ENCODE results near the gene SCGB1C1. TPM values are rescaled to one million over a fixed set of nuclear protein-coding genes. Genes with fewer than 3 reads are reported as not detected.
"Not testable (repeated sequence)": the region's sequence is repeated elsewhere in the genome, so short reads cannot be mapped to it uniquely, and the experiment has no call there.

The SCGB1C1 gene
- total RNA-seq, 1 donor from 2014 or later, result not detected

- DNase-seq (ENCODE audit: low spot score, unreplicated experiment), result peak; percentile 68
- Mint-ChIP-seq H3K4me1 (ENCODE audit: low read depth) (peaks cover 11% of the 10 kb centered on the region), H3K9me3 (ENCODE audit: low read depth) (no peaks in the 10 kb centered on the region), H3K27ac (peak within 1 kb of the TSS; percentile 99), H3K27me3 (no peaks in the 10 kb centered on the region), H3K36me3 (ENCODE audit: insufficient read depth) (peaks cover 8% of the 10 kb centered on the region), H3K4me3 (ENCODE audit: low read depth) (peak within 1 kb of the TSS; percentile 95)
- TF ChIP-seq CTCF (IDR thresholded peaks at IDR 0.05; ENCODE audit: unreplicated experiment), result no peak
Observed at GRCh38 chr11:236774-237767, 44.2 kb downstream of the SCGB1C1 start, which contains the start of gene PSMD13. TSS of gene PSMD13 (plus strand) at chr11:236976. CDS start at chr11:237050, 74 bp downstream.

GRCh38 chr11:238346-238745, 45.5 kb downstream of the SCGB1C1 start:
- H3K36me3 Mint-ChIP-seq (ENCODE audit: insufficient read depth); DNase-seq (ENCODE audit: low spot score, unreplicated experiment): not testable (repeated sequence)

GRCh38 chr11:240315-240714, 47.4 kb downstream of the SCGB1C1 start:
- Mint-ChIP-seq H3K27me3 (no peaks in the 10 kb centered on the region), H3K36me3 (ENCODE audit: insufficient read depth) (peaks cover 12% of the 10 kb centered on the region), H3K9me3 (ENCODE audit: low read depth) (no peaks in the 10 kb centered on the region), H3K4me3 (ENCODE audit: low read depth) (no peak overlapping the region), H3K4me1 (ENCODE audit: low read depth) (peaks cover 7% of the 10 kb centered on the region), H3K27ac (no peak overlapping the region)
- no peak for TF ChIP-seq CTCF (IDR thresholded peaks at IDR 0.05; ENCODE audit: unreplicated experiment)
- no peak for DNase-seq (ENCODE audit: low spot score, unreplicated experiment)

More at GRCh38 chr11:238346-238745, 45.5 kb downstream of the SCGB1C1 start:
- Mint-ChIP-seq H3K4me3 (ENCODE audit: low read depth) (peak overlapping the region; percentile 95), H3K4me1 (ENCODE audit: low read depth) (peaks cover 11% of the 10 kb centered on the region)
- not testable (repeated sequence) for H3K27me3 Mint-ChIP-seq; H3K27ac Mint-ChIP-seq; H3K9me3 Mint-ChIP-seq (ENCODE audit: low read depth)

GRCh38 chr11:241634-242033, 48.8 kb downstream of the SCGB1C1 start:
- no peak for TF ChIP-seq CTCF (IDR thresholded peaks at IDR 0.05; ENCODE audit: unreplicated experiment)
- no peaks in the 10 kb centered on the region for H3K27me3 Mint-ChIP-seq
- peaks cover 14% of the 10 kb centered on the region for H3K36me3 Mint-ChIP-seq (ENCODE audit: insufficient read depth)
- no peak overlapping the region for H3K4me3 Mint-ChIP-seq (ENCODE audit: low read depth)
- DNase-seq (ENCODE audit: low spot score, unreplicated experiment), result no peak
- H3K27ac Mint-ChIP-seq, result no peak overlapping the region
- H3K9me3 Mint-ChIP-seq (ENCODE audit: low read depth), result no peaks in the 10 kb centered on the region
- peaks cover 5% of the 10 kb centered on the region for H3K4me1 Mint-ChIP-seq (ENCODE audit: low read depth)

Other genes with a start within 250 kb of the SCGB1C1 start
- 46.9 and 49.6 TPM in 2 replicates for gene BET1L, start 14.3 kb downstream of the SCGB1C1 start, total RNA-seq
- gene RIC8A, start 14.6 kb downstream of the SCGB1C1 start, total RNA-seq, result 83.7 and 88.0 TPM in 2 replicates
- 27.0 and 29.3 TPM in 2 replicates for gene SIRT3, start 43.3 kb downstream of the SCGB1C1 start, total RNA-seq
- 100 and 103 TPM in 2 replicates for gene PSMD13, start 43.9 kb downstream of the SCGB1C1 start, total RNA-seq
- gene NLRP6, start 85.3 kb downstream of the SCGB1C1 start, total RNA-seq, result not detected in 2 replicates
- 67.0 and 74.7 TPM in 2 replicates for gene PGGHG, start 96.0 kb downstream of the SCGB1C1 start, total RNA-seq
- not detected in 2 replicates for gene IFITM5, start 106.4 kb downstream of the SCGB1C1 start, total RNA-seq
- 33.2 and 33.5 TPM in 2 replicates for gene IFITM2, start 114.7 kb downstream of the SCGB1C1 start, total RNA-seq
- 2.3 TPM in 2 replicates for gene IFITM1, start 121.0 kb downstream of the SCGB1C1 start, total RNA-seq
- 99.3 and 105 TPM in 2 replicates for gene IFITM3, start 127.8 kb downstream of the SCGB1C1 start, total RNA-seq
- gene B4GALNT4, start 176.4 kb downstream of the SCGB1C1 start, total RNA-seq, result 277 and 294 TPM in 2 replicates
- gene PKP3, start 201.1 kb downstream of the SCGB1C1 start, total RNA-seq, result 55.9 and 56.9 TPM in 2 replicates
- 111 and 117 TPM in 2 replicates for gene SIGIRR, start 221.9 kb downstream of the SCGB1C1 start, total RNA-seq
- 31.0 and 34.6 TPM in 2 replicates for gene ANO9, start 248.9 kb downstream of the SCGB1C1 start, total RNA-seq